ENCODE measurements around the gene UBAC1.

DNA sequence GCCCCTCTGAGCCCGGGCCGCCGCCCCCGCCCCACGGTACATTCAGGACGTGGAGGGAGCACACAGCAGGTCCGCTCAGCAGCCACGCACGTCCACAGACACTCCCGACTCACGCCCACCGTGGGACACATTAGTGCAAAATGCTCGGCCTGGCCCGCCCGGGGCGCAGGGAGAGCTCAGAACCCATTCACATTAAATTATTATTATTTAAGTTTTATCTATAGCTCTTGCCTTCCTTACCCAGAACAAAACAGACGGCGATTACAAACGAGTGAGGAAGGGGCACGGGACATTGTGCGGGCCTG is 47.5 kb upstream of the UBAC1 start:
- TF ChIP-seq, protein P1, sequence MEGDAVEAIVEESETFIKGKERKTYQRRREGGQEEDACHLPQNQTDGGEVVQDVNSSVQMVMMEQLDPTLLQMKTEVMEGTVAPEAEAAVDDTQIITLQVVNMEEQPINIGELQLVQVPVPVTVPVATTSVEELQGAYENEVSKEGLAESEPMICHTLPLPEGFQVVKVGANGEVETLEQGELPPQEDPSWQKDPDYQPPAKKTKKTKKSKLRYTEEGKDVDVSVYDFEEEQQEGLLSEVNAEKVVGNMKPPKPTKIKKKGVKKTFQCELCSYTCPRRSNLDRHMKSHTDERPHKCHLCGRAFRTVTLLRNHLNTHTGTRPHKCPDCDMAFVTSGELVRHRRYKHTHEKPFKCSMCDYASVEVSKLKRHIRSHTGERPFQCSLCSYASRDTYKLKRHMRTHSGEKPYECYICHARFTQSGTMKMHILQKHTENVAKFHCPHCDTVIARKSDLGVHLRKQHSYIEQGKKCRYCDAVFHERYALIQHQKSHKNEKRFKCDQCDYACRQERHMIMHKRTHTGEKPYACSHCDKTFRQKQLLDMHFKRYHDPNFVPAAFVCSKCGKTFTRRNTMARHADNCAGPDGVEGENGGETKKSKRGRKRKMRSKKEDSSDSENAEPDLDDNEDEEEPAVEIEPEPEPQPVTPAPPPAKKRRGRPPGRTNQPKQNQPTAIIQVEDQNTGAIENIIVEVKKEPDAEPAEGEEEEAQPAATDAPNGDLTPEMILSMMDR (IDR thresholded peaks at IDR 0.05; ENCODE audit: poor library complexity, severe bottlenecking), result no peak
- no peak for TF ChIP-seq EZH2 (IDR thresholded peaks at IDR 0.05; ENCODE audit: borderline replicate concordance, insufficient read depth, low read length, poor library complexity, severe bottlenecking)
